ENCODE measurements around the gene GAS7.
"Not testable (repeated sequence)": the region's sequence is repeated elsewhere in the genome, so short reads cannot be mapped to it uniquely, and the experiment has no call there.

The GAS7 gene

DNA sequence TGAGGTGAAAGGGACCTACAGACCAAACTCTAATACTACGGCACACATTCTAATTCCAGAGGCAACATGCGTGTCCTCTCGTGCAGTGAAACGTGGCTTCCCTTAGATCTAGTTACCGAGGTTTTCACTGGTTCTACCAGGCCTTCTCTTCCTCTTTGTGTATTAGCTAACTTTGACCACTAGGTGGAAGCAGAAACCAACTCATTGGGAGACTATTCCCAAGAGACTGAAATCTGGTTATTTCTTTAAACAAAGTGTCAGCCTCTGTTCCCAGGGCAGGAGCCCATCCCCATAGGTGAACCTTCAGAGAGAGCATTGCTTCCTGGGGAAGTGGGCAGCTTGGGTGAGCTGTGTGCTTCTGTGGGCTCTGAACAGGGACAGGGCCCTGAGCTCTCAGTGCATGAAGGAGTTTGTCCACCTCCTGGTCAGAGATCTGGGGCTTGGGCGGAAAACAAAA lies 273.6 kb downstream of the GAS7 start:
- H3K27ac ChIP-seq (ENCODE audit: low read depth, low read length, poor library complexity, severe bottlenecking) = no peak overlapping the region
- no peaks in the 10 kb centered on the region for H3K4me1 ChIP-seq (ENCODE audit: insufficient read depth, low read length, severe bottlenecking)
- no peaks in the 10 kb centered on the region for H3K9me2 ChIP-seq (ENCODE audit: low read depth, low read length)
- no peaks in the 10 kb centered on the region for H3K36me3 ChIP-seq (ENCODE audit: insufficient read depth, low read length)
- H4K20me1 ChIP-seq (ENCODE audit: insufficient read depth, low read length) = no peaks in the 10 kb centered on the region
- H2AFZ ChIP-seq (ENCODE audit: low read length) = no peak overlapping the region
- H3K79me2 ChIP-seq (ENCODE audit: insufficient read depth, low read length) = no peaks in the 10 kb centered on the region
- no peaks in the 10 kb centered on the region for H3K9me3 ChIP-seq (ENCODE audit: low read length)
- no peaks in the 10 kb centered on the region for H3K27me3 ChIP-seq (ENCODE audit: insufficient read depth, low read length)
- H3F3A ChIP-seq (ENCODE audit: insufficient read depth, low read length) = no peaks in the 10 kb centered on the region
- H3K4me3 ChIP-seq (ENCODE audit: low read depth, low read length, poor library complexity, severe bottlenecking) = no peak overlapping the region
- TF ChIP-seq, protein P1, sequence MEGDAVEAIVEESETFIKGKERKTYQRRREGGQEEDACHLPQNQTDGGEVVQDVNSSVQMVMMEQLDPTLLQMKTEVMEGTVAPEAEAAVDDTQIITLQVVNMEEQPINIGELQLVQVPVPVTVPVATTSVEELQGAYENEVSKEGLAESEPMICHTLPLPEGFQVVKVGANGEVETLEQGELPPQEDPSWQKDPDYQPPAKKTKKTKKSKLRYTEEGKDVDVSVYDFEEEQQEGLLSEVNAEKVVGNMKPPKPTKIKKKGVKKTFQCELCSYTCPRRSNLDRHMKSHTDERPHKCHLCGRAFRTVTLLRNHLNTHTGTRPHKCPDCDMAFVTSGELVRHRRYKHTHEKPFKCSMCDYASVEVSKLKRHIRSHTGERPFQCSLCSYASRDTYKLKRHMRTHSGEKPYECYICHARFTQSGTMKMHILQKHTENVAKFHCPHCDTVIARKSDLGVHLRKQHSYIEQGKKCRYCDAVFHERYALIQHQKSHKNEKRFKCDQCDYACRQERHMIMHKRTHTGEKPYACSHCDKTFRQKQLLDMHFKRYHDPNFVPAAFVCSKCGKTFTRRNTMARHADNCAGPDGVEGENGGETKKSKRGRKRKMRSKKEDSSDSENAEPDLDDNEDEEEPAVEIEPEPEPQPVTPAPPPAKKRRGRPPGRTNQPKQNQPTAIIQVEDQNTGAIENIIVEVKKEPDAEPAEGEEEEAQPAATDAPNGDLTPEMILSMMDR (IDR thresholded peaks at IDR 0.05; ENCODE audit: low read length) = peak; percentile 78
- TF ChIP-seq EZH2 (IDR thresholded peaks at IDR 0.05; ENCODE audit: borderline replicate concordance, low read length) = no peak
- H3K9ac ChIP-seq (ENCODE audit: low read length) = no peak overlapping the region
- H3K4me2 ChIP-seq (ENCODE audit: low read length) = no peak overlapping the region

DNA sequence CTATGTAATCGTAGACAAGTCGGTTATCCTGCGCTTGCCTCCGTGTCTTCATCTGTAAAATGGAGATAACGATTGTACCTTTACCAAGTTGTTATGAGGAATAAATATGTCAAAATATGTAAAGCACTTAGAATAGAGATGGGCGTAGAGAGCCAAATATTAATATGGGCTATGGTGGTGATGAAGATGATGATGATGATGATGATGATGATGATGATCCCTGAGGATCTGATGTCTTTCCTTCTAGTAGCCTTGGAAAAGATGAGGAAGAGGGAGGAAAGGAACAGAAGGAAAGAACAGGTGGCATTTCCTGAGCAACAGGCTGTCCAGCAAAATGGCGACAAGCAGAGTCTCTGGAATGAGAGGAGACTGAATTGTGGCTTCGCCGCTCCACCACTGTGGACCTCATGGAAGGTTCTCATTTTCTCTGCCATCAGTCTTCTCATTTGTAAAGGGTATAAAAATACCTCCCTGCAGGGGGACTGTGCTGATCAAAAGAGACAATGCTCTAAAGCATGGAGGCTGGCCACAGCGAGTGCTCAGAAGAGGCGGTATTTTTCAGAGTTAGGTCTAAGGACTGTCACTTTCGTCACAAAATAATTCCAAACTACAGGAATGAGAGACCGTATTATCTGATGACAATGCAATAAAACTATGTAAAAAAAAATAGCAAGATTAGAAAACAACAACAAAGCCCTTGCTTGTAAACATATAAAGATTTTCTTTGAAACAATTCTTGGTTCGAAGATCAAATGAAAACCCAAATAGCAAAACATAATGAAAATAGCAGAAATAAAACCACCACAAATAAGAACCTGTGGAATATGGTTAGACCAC lies 276.2 kb downstream of the GAS7 start:
- Histone ChIP-seq H3K9me2 (ENCODE audit: low read depth, low read length) (no peaks in the 10 kb centered on the region), H4K20me1 (ENCODE audit: insufficient read depth, low read length) (no peaks in the 10 kb centered on the region), H3K9ac (ENCODE audit: low read length) (no peak overlapping the region), H3K4me3 (ENCODE audit: low read depth, low read length, poor library complexity, severe bottlenecking) (no peak overlapping the region), H3F3A (ENCODE audit: insufficient read depth, low read length) (no peaks in the 10 kb centered on the region), H3K4me1 (ENCODE audit: insufficient read depth, low read length, severe bottlenecking) (no peaks in the 10 kb centered on the region), H3K27me3 (ENCODE audit: insufficient read depth, low read length) (no peaks in the 10 kb centered on the region), H3K4me2 (ENCODE audit: low read length) (no peak overlapping the region), H3K36me3 (ENCODE audit: insufficient read depth, low read length) (no peaks in the 10 kb centered on the region), H3K9me3 (ENCODE audit: low read length) (no peaks in the 10 kb centered on the region), H3K27ac (ENCODE audit: low read depth, low read length, poor library complexity, severe bottlenecking) (no peak overlapping the region), H2AFZ (ENCODE audit: low read length) (no peak overlapping the region), H3K79me2 (ENCODE audit: insufficient read depth, low read length) (no peaks in the 10 kb centered on the region)
- no peak for TF ChIP-seq EZH2 (IDR thresholded peaks at IDR 0.05; ENCODE audit: borderline replicate concordance, low read length)
- TF ChIP-seq, protein P1 (IDR thresholded peaks at IDR 0.05; ENCODE audit: low read length) = no peak

DNA sequence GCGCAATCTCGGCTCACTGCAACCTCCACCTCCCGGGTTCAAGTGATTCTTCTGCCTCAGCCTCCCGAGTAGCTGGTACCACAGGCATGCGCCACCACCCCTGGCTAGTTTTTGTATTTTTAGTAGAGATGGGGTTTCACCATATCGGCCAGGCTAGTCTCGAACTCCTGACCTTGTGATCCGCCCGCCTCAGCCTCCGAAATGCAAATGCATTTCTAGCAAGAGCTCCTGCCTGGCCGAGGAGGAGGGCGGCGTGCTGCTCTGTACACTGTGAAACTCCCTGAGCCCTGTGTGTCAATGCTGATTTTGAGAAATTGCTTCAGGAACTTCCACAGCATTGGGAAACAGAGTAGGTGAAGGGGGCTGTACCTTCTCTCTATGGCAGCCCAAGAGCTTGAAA lies 277.2 kb downstream of the GAS7 start:
- H3K36me3 ChIP-seq (ENCODE audit: insufficient read depth, low read length); H3K27ac ChIP-seq (ENCODE audit: low read depth, low read length, poor library complexity, severe bottlenecking); H2AFZ ChIP-seq (ENCODE audit: low read length); H3K27me3 ChIP-seq (ENCODE audit: insufficient read depth, low read length); H3K79me2 ChIP-seq (ENCODE audit: insufficient read depth, low read length); H3K9me2 ChIP-seq (ENCODE audit: low read depth, low read length); H3K9me3 ChIP-seq (ENCODE audit: low read length); H3K9ac ChIP-seq (ENCODE audit: low read length); H3K4me1 ChIP-seq (ENCODE audit: insufficient read depth, low read length, severe bottlenecking); H3K4me3 ChIP-seq (ENCODE audit: low read depth, low read length, poor library complexity, severe bottlenecking); H4K20me1 ChIP-seq (ENCODE audit: insufficient read depth, low read length); H3F3A ChIP-seq (ENCODE audit: insufficient read depth, low read length); H3K4me2 ChIP-seq (ENCODE audit: low read length): not testable (repeated sequence)
